Germinal center (tissue), 1 donor: ENCODE results near the gene OGFOD1.
"Not testable (repeated sequence)": the region's sequence is repeated elsewhere in the genome, so short reads cannot be mapped to it uniquely, and the experiment has no call there.

Experiments
- DNase-seq: peaks from one replicate; pipeline ENCODE4 v3.0.0; 2012; ENCODE audit warnings: mixed read lengths, low spot score

OGFOD1 gene

GRCh38 chr16:56480776-56481467 is 29.6 kb downstream of the OGFOD1 start:
- no peak for DNase-seq

- DNase-seq: no peak
Measured at GRCh38 chr16:56481468-56482122, 30.2 kb downstream of the OGFOD1 start.

GRCh38 chr16:56482683-56483236 is 31.4 kb downstream of the OGFOD1 start:
- DNase-seq: no peak

DNA sequence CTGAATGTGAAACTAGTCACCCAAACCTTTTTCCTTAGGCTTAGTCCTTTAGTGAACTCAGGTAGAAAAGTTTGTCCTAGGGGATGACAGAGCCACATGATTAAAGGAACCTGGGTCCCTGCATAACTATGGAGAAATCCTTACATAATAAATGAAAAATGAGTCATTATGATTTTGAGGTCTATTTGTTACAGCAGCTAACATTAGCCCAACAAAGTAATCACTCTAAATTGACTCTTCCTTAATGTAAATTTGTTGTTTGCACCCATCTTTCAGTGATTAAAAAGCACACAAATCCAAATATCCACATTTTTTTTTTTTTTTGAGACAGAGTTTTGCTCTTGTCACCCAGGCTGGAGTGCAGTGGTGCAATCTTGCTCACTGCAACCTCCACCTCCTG is 32.0 kb downstream of the OGFOD1 start:
- no peak for DNase-seq

GRCh38 chr16:56488035-56488434 is 36.7 kb downstream of the OGFOD1 start:
- no peak for DNase-seq

DNA sequence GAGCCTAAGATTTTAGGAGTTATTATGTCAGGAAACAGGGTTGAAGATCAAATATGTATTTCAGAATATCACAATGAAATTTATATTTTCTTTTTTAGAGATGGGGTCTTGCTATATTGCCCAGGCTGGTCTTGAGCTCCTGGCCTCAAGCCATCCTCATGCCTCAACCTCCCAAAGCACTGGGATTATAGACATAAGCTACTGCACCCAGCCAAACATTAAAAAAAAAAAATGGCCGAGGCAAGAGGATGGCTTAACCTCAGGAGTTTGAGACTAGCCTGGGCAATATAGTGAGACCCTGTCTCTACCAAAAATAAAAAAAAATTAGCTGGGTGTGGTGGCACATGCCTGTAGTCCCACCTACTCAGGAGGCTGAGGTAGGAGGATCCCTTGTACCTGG is 37.5 kb downstream of the OGFOD1 start:
- not testable (repeated sequence) for DNase-seq

DNA sequence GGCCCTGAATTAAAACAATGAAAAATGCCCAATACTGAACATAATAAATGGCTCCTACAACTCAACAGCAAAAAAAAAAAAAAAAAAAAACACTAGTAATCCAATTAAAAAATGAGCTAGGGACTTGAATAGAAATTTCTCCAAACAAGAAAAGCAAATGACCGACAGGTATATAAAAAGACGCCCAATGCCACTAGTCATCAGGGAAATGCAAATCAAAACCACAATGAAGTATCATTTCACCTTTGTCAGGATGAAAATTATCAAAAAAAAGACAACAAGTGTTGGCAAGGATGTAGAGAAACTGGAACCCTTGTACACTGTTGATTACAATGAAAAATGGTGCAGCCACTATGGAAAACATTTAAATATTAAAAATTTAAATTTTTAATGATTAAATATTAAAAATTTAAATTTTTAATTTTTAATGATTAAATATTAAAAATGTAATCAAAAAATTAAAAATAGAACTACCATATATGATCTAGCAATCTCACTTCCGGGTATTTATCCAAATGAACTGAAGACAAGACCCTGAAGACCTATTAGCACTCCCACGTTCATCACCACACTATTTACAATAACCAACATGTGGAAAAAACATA is 40.4 kb downstream of the OGFOD1 start:
- no peak for DNase-seq

DNA sequence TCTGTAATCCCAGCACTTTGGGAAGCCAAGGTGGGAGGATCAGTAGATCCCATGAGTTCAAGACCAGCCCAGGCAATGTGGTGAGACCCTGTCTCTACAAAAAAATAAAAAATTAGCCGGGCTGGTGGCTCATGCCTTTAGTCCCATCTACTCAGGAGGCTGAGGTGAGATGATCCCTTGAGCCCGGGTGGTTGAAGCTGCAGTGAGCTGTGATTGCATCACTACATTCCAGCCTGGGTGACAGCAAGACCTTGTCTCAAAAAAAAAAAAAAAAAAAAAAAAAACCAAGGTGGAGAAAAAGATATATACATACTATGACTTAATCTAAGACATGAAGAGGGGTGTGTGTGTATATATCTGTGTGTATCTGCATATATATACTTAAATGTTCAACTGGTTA is 41.8 kb downstream of the OGFOD1 start:
- DNase-seq: no peak

- DNase-seq: no peak
Measured at GRCh38 chr16:56493815-56494214, 42.5 kb downstream of the OGFOD1 start.

DNA sequence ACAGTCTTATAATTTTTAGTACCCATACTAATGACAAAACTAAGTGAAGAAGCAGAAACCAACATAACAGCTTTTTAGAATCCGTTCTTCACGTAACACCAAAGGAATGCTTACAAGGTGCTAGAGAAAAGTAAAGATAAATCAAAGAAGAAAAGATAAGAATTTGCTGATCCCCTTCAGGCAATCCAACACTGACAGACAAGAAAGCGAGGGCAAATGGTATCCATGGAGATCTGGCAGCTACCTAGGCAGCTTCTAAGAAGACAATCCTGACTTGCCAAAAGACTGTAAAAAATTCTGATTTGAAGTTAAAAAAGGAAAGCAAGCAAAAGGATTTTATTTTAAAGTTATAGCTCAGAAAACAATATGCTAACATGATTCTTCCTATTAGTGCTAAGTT is 53.8 kb downstream of the OGFOD1 start:
- no peak for DNase-seq

GRCh38 chr16:56506941-56507340 is 55.6 kb downstream of the OGFOD1 start:
- DNase-seq: no peak

- DNase-seq: no peak
Measured at GRCh38 chr16:56510544-56510943, 59.2 kb downstream of the OGFOD1 start.

GRCh38 chr16:56512025-56512424 is 60.7 kb downstream of the OGFOD1 start:
- no peak for DNase-seq

- DNase-seq: no peak
Measured at GRCh38 chr16:56513091-56513490, 61.7 kb downstream of the OGFOD1 start.

DNA sequence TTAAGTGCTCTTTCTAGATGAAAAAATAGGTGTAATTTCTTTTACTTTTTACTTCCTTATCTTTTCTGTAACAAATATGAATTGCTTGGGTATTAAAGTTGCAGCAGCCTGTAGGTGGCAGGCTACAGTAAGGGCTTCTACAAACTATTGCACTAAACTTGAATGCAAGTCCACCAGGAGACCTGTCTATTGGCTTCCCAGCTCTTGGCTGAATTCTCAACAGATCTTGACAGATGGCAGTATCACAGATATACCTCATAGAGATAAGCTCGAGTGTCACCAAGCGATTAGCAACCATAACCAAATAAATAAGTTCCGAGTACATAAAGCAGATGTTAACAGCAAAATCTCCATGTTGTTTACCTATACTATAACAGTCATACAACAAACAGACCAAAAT is 62.6 kb downstream of the OGFOD1 start:
- peak; percentile 38 for DNase-seq

- no peak for DNase-seq
Measured at GRCh38 chr16:56514845-56515244, 63.5 kb downstream of the OGFOD1 start.

- DNase-seq: no peak
Measured at GRCh38 chr16:56515665-56516064, 64.3 kb downstream of the OGFOD1 start.

DNA sequence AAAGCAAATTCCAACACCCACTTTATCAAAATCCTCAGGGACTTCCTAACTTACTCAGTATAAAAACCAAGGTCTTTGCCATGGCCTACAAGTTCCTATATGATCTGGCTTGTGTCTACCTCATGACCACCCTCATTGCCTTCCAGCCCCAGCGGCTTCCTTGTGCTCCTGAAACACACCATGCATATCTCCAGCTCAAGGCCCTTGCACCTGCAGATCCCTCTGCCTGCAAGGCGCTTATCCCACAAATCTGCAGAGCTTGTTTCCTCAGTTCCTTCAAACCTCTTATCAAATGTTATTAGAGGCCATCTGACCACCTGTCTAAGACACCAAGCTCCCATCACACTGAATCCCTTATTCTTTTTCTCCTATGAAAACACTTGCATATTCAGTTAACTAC is 65.9 kb downstream of the OGFOD1 start:
- DNase-seq: no peak

GRCh38 chr16:56518425-56518824 is 67.1 kb downstream of the OGFOD1 start:
- DNase-seq: no peak

- peak; percentile 95 for DNase-seq
Measured at GRCh38 chr16:56519459-56520250, 68.3 kb downstream of the OGFOD1 start, which contains the start of gene BBS2. BBS2 (minus strand) TSS chr16:56520024; CDS start chr16:56519862, 162 bp downstream.

DNA sequence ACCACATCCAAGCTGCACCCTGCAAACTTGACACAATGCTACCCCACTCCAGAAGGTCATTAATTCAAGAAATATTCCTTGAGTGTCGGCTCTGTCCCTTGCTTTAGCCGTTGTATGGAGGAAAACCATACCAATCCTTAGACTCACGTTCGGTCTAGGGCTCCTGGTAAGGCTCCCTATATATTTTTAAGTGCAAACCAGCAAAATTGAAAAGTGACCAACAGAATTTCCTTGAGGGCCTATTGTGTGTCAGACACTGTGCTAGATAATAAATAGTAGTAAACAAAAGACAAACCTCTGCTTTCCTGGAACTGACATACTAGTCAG is 68.9 kb downstream of the OGFOD1 start:
- no peak for DNase-seq

GRCh38 chr16:56525236-56525635 is 73.9 kb downstream of the OGFOD1 start:
- no peak for DNase-seq
